Right kidney (tissue), 1 donor: ENCODE measurements around the gene PALM.

Source experiments
- DNase-seq: peaks from one replicate; pipeline ENCODE4 v3.0.0-alpha.2; 2016

The PALM gene

DNA sequence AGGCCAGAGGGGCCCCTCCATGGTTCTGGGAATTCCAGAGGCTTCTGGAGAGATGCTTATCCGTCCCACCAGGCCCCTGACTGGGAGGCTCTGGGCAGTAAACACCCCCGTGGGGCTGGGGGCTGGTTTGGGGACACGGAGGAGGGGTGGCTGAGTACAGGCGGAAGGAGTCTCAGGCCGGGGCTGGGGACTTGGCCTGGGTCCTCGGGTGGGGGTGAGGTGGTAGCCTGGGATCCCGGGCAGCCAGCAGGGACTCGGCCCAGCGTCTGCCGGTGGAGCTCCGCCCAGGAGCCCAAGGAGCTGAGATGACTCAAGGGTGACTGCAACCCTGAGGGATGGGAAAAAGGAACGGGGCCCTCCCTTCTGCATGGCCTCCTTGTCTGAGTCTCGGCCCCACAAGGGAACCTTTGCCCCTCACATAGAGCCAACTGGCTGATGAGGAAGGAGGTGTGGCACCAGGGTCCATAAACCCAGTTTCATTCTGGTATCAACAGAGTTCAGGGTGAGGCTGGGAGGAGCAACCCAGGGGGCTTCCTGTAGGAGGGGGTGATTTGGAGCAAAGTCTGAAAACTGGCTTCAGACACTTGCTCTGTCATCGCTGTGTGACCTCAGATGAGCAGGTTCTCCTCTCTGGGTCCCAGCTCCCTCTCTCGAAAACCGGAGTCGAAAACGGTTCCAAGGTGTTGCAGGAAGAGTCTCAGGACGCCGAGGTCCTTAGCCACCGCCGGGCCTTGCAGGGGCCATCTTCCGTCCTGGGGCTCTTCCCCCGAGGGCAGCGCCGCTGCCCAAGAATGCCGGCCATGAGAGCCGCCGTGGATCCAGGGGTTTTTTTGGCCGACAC, 43.0 kb downstream of the PALM start:
- DNase-seq: no peak

DNA sequence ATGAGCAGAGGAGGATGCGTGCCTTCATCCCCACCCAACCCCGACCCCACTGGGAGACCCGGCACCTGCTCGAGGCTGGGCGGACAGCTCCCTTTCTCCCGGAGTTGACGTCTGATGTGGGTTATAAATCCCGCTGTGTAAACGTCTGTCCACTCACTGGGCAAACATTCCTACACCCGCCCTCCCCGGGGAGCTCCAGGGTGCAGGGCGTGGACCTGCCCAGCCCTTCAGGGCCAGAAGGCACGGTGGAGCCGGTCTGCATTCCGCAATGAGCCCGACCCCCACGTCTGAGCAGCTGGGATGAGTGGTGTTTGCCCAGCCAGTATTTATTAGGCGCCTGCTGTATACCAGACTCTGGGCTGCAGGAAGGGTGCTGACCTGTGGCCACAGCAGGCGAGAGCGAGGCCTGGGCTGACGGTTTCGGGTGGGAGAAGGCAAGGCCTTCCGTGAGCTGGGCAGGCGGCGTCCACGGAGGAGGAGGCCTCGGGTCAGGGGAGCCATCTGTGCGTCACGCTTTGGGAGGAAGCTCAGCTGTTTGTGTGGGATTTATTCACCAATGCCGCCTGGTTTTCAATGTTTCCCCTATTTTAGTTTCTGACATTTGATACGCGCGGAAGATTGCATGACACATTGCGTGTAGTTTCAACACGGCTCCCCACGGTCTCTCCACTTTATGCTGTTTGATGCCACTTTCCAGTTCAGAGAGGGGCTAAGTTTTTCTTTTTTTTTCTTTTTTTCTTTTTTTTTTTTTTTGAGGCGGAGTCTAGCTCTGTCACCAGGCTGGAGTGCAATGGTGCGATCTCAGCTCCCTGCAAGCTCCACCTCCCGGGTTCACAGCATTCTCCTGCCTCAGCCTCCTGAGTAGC, 44.1 kb downstream of the PALM start:
- DNase-seq: peak; percentile 82

DNA sequence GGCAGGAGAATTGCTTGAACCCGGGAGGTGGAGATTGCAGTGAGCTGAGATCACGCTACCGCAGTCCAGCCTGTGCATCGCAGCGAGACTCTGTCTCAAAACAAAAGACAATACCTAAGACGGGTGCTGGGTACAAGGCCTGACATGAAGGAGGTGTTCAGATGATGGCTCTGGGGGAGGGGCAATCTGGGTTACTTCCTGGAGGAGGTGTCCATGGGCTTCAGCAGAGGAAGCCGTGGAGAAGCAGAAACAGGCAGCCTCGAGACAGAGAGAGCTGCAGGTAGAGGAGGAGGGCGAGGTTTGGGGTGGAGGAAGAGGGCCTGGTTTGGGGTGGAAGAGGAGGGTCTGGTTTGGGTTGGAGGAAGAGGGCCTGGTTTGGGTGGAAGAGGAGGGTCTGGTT, 45.8 kb downstream of the PALM start:
- DNase-seq: no peak

DNA sequence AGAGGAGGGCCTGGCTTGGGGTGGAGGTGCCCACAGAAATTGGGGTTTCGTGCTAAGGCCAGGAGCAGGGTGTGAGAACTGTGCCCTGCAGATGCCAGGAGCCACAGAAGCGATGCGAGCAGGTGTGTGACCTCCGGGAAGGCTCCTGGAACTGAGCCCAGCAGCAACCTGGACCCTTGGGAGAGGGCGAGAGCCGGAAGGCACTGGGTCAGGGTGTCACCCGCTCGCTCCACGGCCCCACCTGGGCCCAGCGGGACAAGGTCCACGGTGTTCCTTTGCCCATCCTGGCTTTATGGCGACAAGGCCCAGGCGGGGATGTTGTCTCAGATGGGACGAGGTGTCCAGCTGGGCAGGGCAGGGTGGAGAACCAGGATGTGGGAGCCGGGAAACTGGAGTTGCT, 46.3 kb downstream of the PALM start:
- no peak for DNase-seq

DNA sequence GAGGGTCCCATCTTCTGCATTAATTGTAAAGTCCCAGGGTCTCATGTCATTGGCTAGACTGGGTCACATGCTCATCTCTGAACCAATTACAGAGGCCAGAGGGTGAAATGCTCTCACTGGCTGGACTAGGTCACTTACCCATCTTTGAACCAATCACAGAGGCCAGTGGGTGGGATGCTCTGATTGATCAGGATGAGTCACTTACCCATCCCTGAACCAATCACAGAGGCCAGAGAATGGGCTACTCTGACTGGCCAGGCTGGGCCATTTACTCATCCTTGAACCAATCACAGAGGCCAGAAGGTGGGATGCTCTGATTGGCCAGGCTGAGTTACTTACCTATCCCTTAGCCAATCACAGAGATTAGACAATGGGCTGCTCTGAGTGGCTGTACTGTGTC, 47.5 kb downstream of the PALM start:
- no peak for DNase-seq

DNA sequence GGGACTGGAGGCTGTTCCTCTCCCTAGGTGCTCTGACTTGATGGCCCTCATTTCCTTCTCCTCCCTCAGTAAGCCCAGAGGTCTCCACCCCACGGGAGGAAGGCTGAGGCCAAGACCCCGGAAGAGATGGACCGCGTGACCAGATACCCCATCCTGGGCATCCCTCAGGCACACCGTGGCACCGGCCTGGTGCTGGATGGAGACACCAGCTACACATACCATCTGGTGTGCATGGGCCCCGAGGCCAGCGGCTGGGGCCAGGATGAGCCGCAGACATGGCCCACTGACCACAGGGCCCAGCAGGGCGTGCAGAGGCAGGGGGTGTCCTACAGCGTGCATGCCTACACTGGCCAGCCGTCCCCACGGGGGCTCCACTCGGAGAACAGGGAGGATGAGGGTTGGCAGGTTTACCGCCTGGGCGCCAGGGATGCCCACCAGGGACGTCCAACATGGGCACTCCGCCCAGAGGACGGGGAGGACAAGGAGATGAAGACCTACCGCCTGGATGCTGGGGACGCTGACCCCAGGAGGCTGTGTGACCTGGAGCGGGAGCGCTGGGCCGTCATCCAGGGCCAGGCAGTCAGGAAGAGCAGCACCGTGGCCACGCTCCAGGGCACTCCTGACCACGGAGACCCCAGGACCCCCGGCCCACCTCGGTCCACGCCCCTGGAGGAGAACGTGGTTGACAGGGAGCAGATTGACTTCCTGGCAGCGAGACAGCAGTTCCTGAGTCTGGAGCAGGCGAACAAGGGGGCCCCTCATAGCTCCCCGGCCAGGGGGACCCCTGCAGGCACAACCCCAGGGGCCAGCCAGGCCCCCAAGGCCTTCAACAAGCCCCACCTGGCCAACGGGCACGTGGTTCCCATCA, 48.3 kb downstream of the PALM start:
- no peak for DNase-seq

DNA sequence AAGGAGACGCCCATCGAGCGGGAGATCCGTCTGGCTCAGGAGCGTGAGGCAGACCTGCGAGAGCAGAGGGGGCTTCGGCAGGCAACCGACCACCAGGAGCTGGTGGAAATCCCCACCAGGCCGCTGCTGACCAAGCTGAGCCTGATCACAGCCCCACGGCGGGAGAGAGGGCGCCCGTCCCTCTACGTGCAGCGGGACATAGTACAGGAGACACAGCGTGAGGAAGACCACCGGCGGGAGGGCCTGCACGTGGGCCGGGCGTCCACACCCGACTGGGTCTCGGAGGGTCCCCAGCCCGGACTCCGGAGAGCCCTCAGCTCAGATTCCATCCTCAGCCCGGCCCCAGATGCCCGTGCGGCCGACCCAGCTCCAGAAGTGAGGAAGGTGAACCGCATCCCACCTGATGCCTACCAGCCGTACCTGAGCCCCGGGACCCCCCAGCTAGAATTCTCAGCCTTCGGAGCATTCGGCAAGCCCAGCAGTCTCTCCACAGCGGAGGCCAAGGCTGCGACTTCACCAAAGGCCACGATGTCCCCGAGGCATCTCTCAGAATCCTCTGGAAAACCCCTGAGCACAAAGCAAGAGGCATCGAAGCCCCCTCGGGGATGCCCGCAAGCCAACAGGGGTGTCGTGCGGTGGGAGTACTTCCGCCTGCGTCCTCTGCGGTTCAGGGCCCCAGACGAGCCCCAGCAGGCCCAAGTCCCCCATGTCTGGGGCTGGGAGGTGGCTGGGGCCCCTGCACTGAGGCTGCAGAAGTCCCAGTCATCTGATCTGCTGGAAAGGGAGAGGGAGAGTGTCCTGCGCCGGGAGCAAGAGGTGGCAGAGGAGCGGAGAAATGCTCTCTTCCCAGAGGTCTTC, 49.3 kb downstream of the PALM start:
- no peak for DNase-seq

DNA sequence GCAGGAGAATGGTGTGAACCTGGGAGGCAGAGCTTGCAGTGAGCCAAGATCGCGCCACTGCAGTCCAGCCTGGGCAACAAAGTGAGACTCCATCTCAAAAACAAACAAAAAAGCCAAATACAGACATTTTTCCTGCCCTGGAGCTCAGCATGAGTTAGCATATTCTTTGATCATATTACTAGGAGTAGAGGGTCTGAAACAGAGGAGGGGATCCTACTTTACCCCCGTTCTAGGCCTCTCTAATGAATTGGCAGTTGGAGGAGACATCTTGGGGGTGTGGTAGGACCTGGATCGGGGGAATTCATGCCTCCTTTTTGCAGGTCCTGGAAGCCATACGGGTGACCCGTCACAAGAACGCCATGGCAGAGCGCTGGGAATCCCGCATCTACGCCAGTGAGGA, 54.4 kb downstream of the PALM start:
- DNase-seq: no peak

DNA sequence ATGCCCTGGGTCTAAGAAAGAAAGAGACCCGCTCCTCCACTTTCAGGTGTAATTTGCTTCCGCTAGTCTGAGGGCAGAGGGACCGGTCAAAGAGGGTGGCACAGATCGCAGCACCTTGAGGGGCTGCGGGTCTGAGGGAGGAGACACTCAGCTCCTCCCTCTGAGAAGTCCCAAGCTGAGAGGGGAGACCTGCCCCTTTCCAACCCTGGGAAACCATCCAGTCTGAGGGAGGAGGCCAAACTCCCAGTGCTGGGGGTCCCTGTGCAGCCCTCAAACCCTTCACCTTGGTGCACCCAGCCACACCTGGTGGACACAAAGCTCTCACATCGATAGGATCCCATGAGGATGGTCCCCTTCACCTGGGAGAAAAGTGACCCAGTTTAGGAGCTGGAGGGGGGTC, 55.1 kb downstream of the PALM start:
- no peak for DNase-seq

DNA sequence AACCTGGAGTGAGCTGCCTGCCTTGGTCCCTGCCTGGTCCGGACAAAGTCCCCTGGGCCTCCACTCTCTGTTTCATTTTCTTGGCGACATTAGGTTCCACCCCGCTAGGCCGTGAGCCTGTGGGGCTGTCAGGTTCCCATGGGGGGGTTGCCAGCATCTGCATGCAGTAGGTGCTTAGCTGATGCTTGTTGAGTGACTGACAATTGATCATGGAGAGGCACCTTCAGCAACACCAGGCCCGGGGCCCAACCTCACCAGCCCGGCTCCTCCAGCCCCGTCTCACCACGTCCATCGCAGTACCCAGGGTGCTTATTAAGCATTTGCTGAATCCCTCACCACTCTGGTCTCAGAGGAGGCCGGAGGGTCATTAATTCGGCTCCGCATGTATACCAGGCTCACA, 55.6 kb downstream of the PALM start:
- DNase-seq: no peak

DNA sequence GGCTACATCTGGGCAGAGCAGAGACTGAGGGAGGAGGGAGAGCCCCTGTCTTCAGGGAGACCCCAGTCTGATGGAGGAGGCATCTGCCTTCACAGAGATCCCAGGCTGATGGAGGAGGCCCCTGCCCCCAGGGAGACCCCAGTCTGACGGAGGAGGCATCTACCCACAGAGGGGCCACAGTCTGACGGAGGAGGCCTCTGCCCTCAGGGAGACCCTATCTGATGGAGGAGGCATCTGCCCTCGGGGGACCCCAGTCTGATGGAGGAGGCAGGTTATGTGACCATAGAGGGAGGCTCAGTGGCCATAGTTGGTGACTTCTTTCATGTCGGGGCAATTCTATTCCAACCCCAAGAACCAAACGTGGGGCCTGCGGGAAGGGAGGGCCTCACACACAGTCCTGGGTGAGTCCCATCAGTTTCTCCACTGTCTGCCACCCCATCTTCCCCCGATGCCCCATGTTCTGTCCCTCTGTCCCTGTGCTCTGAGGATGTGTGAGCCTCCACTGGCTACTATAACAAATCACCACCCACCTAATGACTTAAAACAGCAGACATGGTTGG, 56.5 kb downstream of the PALM start:
- no peak for DNase-seq

DNA sequence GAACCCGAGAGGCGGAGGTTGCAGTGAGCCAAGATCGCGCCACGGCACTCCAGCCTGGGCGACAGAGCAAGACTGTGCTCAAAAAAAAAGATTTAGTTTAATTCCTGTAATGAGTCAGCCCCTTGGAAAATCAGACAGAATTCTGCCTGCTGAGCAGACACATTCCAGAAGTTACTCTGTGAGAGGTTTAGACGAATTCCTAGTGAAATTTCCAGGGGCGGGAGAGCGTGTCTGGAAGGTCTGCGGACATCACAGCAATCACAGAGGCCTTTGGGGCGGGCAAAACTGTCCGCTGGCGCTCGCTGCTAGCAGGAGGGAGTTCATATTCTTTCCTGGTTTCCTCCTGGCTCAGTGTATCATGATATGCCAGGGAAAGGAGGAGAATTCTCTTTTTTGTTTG, 59.7 kb downstream of the PALM start:
- no peak for DNase-seq

DNA sequence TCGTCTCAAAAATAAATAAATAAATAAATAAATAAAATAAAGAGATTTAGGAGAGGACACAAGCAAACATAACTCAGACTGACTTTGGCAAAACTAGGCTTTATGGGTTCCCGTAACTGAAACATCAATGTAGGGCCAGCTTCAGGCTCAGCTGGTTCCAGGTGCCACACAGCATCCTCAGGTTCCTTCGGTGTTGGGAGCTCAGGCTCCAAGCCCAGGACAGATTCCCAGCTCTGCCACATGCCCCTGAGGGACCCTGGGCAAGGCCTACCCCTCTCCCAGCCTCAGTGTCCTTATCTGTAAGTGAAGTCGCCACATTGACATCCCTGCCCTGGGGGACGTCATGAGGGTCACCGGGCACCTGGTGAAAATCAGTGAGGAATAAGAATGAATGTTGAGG, 60.9 kb downstream of the PALM start:
- no peak for DNase-seq

DNA sequence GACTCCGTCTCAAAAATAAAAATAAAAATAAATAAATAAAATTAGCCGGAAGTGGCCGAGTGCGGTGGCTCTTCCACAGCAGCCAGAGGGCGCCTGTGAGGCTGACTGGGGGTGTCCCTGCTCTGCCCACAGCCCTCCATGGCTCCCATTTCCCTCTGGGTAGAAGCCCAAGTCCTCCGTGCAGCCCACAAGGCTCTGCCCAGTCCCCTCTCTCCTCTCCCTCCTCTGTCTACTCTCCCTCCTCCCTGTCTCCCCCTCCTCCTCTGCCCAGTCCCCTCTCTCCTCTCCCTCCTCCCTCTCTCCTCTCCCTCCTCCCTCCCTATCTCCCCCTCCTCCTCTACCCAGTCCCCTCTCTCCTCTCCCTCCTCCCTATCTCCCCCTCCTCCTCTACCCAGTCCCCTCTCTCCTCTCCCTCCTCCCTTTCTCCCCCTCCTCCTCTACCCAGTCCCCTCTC, 62.6 kb downstream of the PALM start:
- no peak for DNase-seq

DNA sequence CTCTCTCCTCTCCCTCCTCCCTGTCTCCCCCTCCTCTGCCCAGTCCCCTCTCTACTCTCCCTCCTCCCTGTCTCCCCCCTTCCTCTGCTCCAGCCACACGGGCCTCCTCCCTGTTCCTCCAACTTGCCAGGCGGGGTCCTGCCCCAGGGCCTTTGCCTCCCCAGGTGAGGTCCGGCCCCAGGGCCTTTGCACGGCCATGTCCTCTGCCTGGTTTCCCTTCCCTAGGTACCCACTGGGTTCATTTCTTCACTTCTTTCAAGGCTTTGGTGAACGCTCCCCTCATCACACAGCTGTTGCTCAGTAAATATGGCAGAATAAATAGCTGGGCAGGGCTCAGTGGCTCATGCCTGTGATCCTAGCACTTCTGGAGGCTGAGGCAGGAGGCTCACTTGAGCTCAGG, 63.3 kb downstream of the PALM start:
- DNase-seq: no peak

DNA sequence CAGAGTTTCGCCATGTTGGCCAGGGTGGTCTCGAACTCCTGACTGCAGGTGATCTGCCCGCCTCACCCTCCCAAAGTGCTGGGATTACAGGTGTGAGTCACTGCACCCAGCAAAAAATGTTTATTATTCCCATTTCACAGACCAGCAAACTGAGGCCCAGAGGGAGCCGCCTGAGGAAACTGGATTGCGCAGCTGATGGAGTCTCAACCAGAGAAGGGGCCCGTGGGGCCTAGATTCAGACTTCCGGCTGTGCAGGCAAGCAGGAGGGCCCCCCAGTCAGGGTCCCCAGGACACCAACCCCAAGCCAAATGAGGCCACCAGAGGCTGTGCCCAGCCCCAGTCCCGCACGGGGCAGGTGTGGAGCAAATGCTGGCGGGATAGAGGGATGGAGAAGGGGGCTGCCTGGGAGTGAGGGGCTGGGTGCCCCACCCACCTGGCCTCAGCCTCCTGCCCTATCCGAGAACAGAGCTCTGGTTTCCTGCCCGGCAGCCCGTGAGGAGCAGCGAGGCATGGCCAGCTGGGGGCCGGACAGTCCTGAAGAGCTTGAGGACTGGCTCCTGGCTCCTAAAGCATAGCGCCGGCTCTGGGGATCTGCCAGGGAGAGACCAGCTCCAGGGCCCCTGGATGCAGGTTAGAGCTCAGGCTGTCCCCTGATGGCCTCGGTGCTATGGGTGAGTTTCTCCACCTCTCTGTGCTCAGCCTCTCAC, 64.1 kb downstream of the PALM start:
- DNase-seq: peak; percentile 67

DNA sequence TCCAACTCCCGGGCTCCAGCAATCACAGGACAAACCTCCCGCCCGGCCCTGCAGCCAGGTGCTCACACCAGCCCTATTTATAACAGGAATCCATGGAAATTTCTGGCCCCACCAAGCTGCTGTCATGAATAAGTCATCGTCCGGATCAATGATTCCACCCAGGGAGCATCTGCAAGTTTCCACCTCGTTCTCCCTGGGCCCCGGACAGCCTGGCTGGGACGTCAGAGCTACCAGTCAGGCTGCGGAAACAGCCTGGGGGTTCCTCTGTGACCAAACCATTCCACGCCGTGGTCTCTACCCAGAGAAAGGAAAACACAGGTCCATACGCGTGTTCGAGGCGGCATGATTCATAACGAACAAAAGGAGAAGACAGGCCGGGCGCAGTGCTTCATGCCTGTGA, 67.8 kb downstream of the PALM start:
- no peak for DNase-seq

DNA sequence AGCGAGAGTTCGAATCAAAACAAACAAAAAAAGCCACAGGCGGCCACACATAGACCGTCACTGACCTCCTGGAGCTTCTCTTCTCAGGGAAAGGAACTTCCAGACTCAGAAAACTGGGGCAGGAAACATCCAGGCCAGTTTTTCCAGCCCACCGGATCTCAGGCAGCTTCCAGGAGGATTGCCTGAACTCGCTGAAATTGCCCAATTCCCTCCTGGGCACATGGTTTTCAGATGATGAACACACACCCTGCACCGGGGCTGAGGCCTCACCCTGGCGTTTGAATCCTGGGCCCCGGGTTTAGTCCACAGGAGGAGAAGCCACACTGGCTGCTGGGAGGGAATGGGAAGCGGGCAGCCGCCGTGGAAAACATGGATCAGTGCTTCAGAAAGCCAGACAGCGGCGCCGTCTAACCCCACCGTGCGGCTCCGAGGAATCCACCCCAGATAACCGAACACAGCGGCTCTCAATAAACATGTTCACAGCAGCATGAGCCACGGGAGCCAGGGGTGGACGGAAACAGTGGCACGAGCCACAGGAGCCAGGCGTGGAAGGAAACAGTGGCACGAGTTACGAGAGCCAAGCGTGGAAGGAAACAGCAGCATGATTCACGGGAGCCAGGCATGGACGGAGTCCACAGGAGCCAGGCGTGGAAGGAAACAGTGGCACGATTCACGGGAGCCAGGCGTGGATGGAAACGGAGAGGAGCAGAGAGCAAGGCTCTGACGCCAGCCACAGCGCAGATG, 70.3 kb downstream of the PALM start:
- peak; percentile 71 for DNase-seq

DNA sequence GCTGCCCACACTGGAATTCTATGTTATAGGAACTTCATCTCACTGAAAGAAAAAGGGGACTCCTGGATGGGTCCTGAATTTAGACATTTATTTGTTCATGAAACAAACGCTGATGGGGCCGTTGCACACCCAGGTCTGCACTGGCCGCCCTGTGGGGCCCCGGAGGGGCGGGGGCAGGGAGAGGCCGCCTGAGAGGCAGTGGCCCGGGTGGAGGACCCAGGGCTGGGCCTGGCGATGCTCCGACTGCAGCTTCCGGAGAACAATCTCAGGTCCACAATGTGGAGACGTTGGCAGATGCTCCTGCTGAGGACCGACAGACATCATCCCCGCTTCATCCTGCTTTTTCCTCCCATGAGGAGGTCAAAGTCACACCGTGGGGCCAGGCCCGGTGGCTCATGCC, 72.2 kb downstream of the PALM start:
- DNase-seq: no peak

DNA sequence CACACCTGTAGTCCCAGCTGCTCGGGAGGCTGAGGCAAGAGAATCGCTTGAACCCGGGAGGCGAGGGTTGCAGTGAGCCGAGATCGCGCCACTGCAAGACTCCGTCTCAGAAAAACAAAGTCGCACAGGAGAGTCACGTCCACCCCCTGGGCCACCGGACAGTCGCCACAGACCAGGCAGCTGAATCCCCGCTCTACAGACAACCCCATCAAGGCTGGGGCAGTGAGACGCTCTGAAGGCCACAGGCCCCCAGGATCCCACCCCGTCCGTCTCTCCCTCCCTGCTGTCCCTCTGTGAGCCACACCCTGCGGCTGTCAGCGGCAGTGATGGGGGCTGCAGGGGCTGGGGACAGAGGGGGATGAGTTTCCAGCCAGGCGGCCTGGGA, 73.1 kb downstream of the PALM start:
- DNase-seq: no peak
